Endothelial cell of umbilical vein (primary cell): Measurements from ENCODE around the gene LRRD1. TPM values are rescaled to one million over a fixed set of nuclear protein-coding genes. Genes with fewer than 3 reads are reported as not detected.

Experiments
- BruUV-seq: library from RNA; stranded (reverse); fragments of 400-500 nt; replicated peaks from 2 replicates; lab custom pipeline; 2021; lab: Mats Ljungman, UMichigan
- CTCF ChIA-PET: fragments of 300-600, 350-600 bp; sonication (Branson Sonifier 250); formaldehyde crosslinking; loops from one replicate; lab custom pipeline; 2021; ENCODE audit warnings: antibody characterized with exemption, inconsistent platforms; lab: Charles Lee
- POLR2A ChIA-PET: fragments of 300-600, 350-600 bp; sonication (Branson Sonifier 250); formaldehyde crosslinking; loops from one replicate; lab custom pipeline; 2021; ENCODE audit warnings: antibody characterized with exemption, inconsistent platforms; lab: Charles Lee
- DNase-seq: peaks from one replicate; pipeline ENCODE4 v3.0.0-alpha.2; 2011; ENCODE audit warnings: low read depth, low spot score
- FAIRE-seq: peaks from 2 replicates; lab custom pipeline; 2011; peaks lifted over from hg19 to GRCh38; lab: Jason Lieb, UNC
- H2AFZ ChIP-seq: 2 replicates; pipeline ENCODE4 v1.6.0; 2012; ENCODE audit warnings: low read depth, low read length, control low read depth, inconsistent platforms
- H3K27ac ChIP-seq: 2 replicates; pipeline ENCODE4 v1.5.1; 2011; ENCODE audit warnings: low read depth, mild to moderate bottlenecking, control low read depth, low read length, moderate library complexity; ENCODE audit not compliant: insufficient read depth
- H3K27me3 ChIP-seq, 2 experiments: 2 replicates each; pipeline versions ENCODE4 v1.6.0 to v1.6.1; 2011; ENCODE audit warnings: low read length in 2 of 2, mixed read lengths in 1 of 2; ENCODE audit not compliant: control insufficient read depth in 2 of 2, insufficient read depth in 2 of 2
- H3K36me3 ChIP-seq, 2 experiments: 2 replicates in 1 of 2; 3 replicates in 1 of 2; pipeline ENCODE4 v1.5.1; 2011; ENCODE audit warnings: low read length in 2 of 2, mild to moderate bottlenecking in 1 of 2, moderate library complexity in 1 of 2; ENCODE audit not compliant: control insufficient read depth in 2 of 2, insufficient read depth in 2 of 2; ENCODE audit errors: extremely low read depth in 1 of 2
- H3K4me1 ChIP-seq: 3 replicates; pipeline ENCODE4 v1.5.1; 2011; ENCODE audit warnings: mild to moderate bottlenecking, low read length; ENCODE audit not compliant: control insufficient read depth, insufficient read depth; ENCODE audit errors: extremely low read depth
- H3K4me2 ChIP-seq: 2 replicates; pipeline ENCODE4 v1.6.1; 2011; ENCODE audit warnings: low read length, control low read depth, mixed read lengths; ENCODE audit not compliant: insufficient read depth
- H3K4me3 ChIP-seq, 3 experiments: fragments of 200-600 bp in 1 of 3; sonication (generic), shearing (Covaris generic) in 1 of 3; replicated peaks in 1 of 3; 2 replicates each; pipeline ENCODE4 v1.5.1; 2011 to 2016; ENCODE audit warnings: control low read depth in 3 of 3, low read length in 3 of 3, mild to moderate bottlenecking in 2 of 3, inconsistent platforms in 1 of 3, low read depth in 1 of 3, moderate library complexity in 1 of 3; ENCODE audit not compliant: insufficient read depth in 1 of 3
- H3K79me2 ChIP-seq: 2 replicates; pipeline ENCODE4 v1.6.0; 2012; ENCODE audit warnings: low read length, inconsistent platforms; ENCODE audit not compliant: control insufficient read depth, insufficient read depth
- H3K9ac ChIP-seq: replicated peaks from 2 replicates; pipeline ENCODE3; 2011; ENCODE audit warnings: low read length, control low read depth; ENCODE audit not compliant: insufficient read depth; ENCODE audit errors: extremely low read depth
- H3K9me1 ChIP-seq: replicated peaks from 3 replicates; pipeline ENCODE4 v1.6.0; 2011; ENCODE audit warnings: mild to moderate bottlenecking, low read length; ENCODE audit not compliant: control insufficient read depth, insufficient read depth; ENCODE audit errors: extremely low read depth
- H3K9me3 ChIP-seq: replicated peaks from 2 replicates; pipeline ENCODE4 v1.5.1; 2012; ENCODE audit warnings: low read length, inconsistent platforms; ENCODE audit not compliant: control insufficient read depth, insufficient read depth
- H4K20me1 ChIP-seq: replicated peaks from 2 replicates; pipeline ENCODE3; 2011; ENCODE audit warnings: mild to moderate bottlenecking, low read length; ENCODE audit not compliant: control insufficient read depth, insufficient read depth; ENCODE audit errors: extremely low read depth
- CTCF ChIP-seq, 2 donors: IDR thresholded peaks; 1 replicate in 1 of 2; 2 replicates in 1 of 2; pipeline ENCODE4 v1.5.1; 2011; ENCODE audit warnings: low read length in 2 of 2, mild to moderate bottlenecking in 2 of 2, moderate library complexity in 2 of 2, control low read depth in 1 of 2, inconsistent platforms in 1 of 2, low read depth in 1 of 2; ENCODE audit not compliant: insufficient read depth in 1 of 2; ENCODE audit errors: extremely low read depth in 1 of 2
- EZH2 ChIP-seq: IDR thresholded peaks from 2 replicates; pipeline ENCODE4 v1.6.1; 2012; ENCODE audit warnings: borderline replicate concordance, low read depth, mild to moderate bottlenecking, moderate library complexity, low read length, inconsistent platforms; ENCODE audit not compliant: severe bottlenecking
- FOS ChIP-seq: IDR thresholded peaks from 2 replicates; pipeline ENCODE4 v1.6.1; 2011; ENCODE audit warnings: mild to moderate bottlenecking, low read length, moderate library complexity, borderline replicate concordance; ENCODE audit not compliant: insufficient read depth
- GATA2 ChIP-seq: IDR thresholded peaks from 2 replicates; pipeline ENCODE4 v1.7.0; 2011; ENCODE audit warnings: low read depth, mild to moderate bottlenecking, moderate library complexity, mixed read lengths, low read length; ENCODE audit not compliant: insufficient read length, insufficient read depth
- JUN ChIP-seq: IDR thresholded peaks from 2 replicates; pipeline ENCODE4 v1.6.1; 2011; ENCODE audit warnings: borderline replicate concordance, low read depth; ENCODE audit not compliant: insufficient read length, insufficient read depth
- MAX ChIP-seq: IDR thresholded peaks from 2 replicates; pipeline ENCODE4 v1.6.1; 2011; ENCODE audit not compliant: insufficient read depth, insufficient read length
- MYC ChIP-seq: IDR thresholded peaks from one replicate; pipeline ENCODE4 v1.6.1; 2011; ENCODE audit warnings: mild to moderate bottlenecking, low read depth, low read length
- POLR2A ChIP-seq: IDR thresholded peaks from 2 replicates; pipeline ENCODE4 v1.6.1; 2012; ENCODE audit warnings: low read depth, mild to moderate bottlenecking, control low read depth, low read length
- POLR2AphosphoS5 ChIP-seq: IDR thresholded peaks from 2 replicates; pipeline ENCODE4 v1.6.1; 2012; ENCODE audit warnings: low read depth, mild to moderate bottlenecking, control low read depth, low read length, moderate library complexity; ENCODE audit not compliant: insufficient read depth
- dilution Hi-C: fragments of 300-500 bp; cut with MboI; formaldehyde crosslinking; loops from one replicate; pipeline ENCODE4 v1.15.0; 2019; ENCODE audit warnings: low sequenced_read_pairs; ENCODE audit not compliant: extremely low pct_ligation_motif_present
- intact Hi-C: fragments of 100-400 bp; cut with micrococcal nuclease; formaldehyde crosslinking; loops from one replicate; pipeline ENCODE4 v1.10.0; 2022
- polyA plus RNA-seq, 4 experiments: library from polyadenylated mRNA; depleted of rRNA in 3 of 4; stranded (reverse) in 3 of 4; unstranded in 1 of 4; fragments of >200 nt; gene quantifications; 2 replicates each; pipeline versions ENCODE4 v1.2.1 to v1.2.3, GENCODE V29; 2011 to 2012; ENCODE audit warnings: missing spikeins in 1 of 4
- total RNA-seq: library from RNA; stranded (reverse); gene quantifications from 2 replicates; pipeline ENCODE4 v1.2.3, GENCODE V29; 2021

LRRD1 gene
- total and polyA plus RNA-seq, 2 donors (not counting 3 experiments of a cell fraction or from before 2014, with no cell fraction given) = 0.03 to 0.46 TPM

GRCh38 chr7:92226981-92227380 is 48.0 kb upstream of the LRRD1 start:
- ChIA-PET CTCF (no interaction called here), POLR2A (no interaction called here)
- Histone ChIP-seq H2AFZ (no peak overlapping the region), H3K4me3 (no peak overlapping the region), H3K9me1 (no peaks in the 10 kb centered on the region), H3K79me2 (no peaks in the 10 kb centered on the region), H3K36me3 (peaks cover 2 to 4% of the 10 kb centered on the region in 2 experiments), H3K27ac (no peak overlapping the region), H4K20me1 (no peaks in the 10 kb centered on the region), H3K4me2 (no peak overlapping the region), H3K27me3 (no peaks in the 10 kb centered on the region), H3K9ac (no peak overlapping the region), H3K9me3 (no peaks in the 10 kb centered on the region), H3K4me1 (no peaks in the 10 kb centered on the region)
- no peak for FAIRE-seq
- dilution Hi-C loops = no loop called here
- intact Hi-C loops = no loop called here
- TF ChIP-seq MYC = no peak
- no peak for TF ChIP-seq JUN
- TF ChIP-seq POLR2AphosphoS5 = no peak
- TF ChIP-seq GATA2 = no peak
- TF ChIP-seq POLR2A = no peak
- no peak for TF ChIP-seq MAX
- no peak for TF ChIP-seq FOS
- TF ChIP-seq CTCF (IDR thresholded peaks at IDR 0.05; ENCODE audit: extremely low read depth in 1 of 2, insufficient read depth in 1 of 2, low read depth in 1 of 2, low read length in 2 of 2) = no peak
- no peak for TF ChIP-seq EZH2
- DNase-seq = no peak
- BruUV-seq = no TSS peak
